ENCODE results near the gene A1BG. TPM values are rescaled to one million over a fixed set of nuclear protein-coding genes. Genes with fewer than 3 reads are reported as not detected.
A peak's percentile ranks its signal among the peaks of the same experiment; 100 is the strongest.

Gene A1BG
- total and polyA plus RNA-seq, 2 of the 13 experiments (the other 11 are each of a cell fraction or from before 2014, with no cell fraction given) = 14.7 to 41.4 TPM

GRCh38 chr19:58380662-58381459, 27.6 kb upstream of the A1BG start, which contains the start of gene ZNF837 (continued):
- TF ChIP-seq ZNF318 (CRISPR knock-in tag; IDR thresholded peaks at IDR 0.05) = no peak
- peak; percentile 76 for TF ChIP-seq RAD21 (CRISPR knock-in tag; IDR thresholded peaks at IDR 0.05)
- TF ChIP-seq MTA1 (CRISPR knock-in tag; IDR thresholded peaks at IDR 0.05; ENCODE audit: borderline replicate concordance) = peak; percentile 87; the same call in 1 of the 2 replicates
- peak; percentile 92 for TF ChIP-seq SP2 (CRISPR knock-in tag; IDR thresholded peaks at IDR 0.05)
- no peak for TF ChIP-seq KDM6A (CRISPR knock-in tag; IDR thresholded peaks at IDR 0.05; ENCODE audit: low read depth)
- TF ChIP-seq ZNF615 (CRISPR knock-in tag; IDR thresholded peaks at IDR 0.05; ENCODE audit: borderline replicate concordance) = no peak
- no peak for TF ChIP-seq FIP1L1 (IDR thresholded peaks at IDR 0.05; ENCODE audit: borderline replicate concordance, insufficient read depth, low read depth, low read length)
- no peak for TF ChIP-seq ZNF672 (CRISPR knock-in tag; IDR thresholded peaks at IDR 0.05)
- TF ChIP-seq KDM5B (CRISPR knock-in tag; IDR thresholded peaks at IDR 0.05; ENCODE audit: borderline replicate concordance) = peak; percentile 98
- no peak for TF ChIP-seq MZF1 (CRISPR knock-in tag; IDR thresholded peaks at IDR 0.05; ENCODE audit: borderline replicate concordance)
- TF ChIP-seq THRA (CRISPR knock-in tag; IDR thresholded peaks at IDR 0.05; ENCODE audit: borderline replicate concordance) = peak; percentile 73
- TF ChIP-seq ZNF496 (CRISPR knock-in tag; IDR thresholded peaks at IDR 0.05; ENCODE audit: insufficient replicate concordance) = no peak
- no peak; the same call in 1 of the 2 replicates for TF ChIP-seq ZNF329 (CRISPR knock-in tag; IDR thresholded peaks at IDR 0.05; ENCODE audit: low read depth)
- TF ChIP-seq SP140L (CRISPR knock-in tag; IDR thresholded peaks at IDR 0.05; ENCODE audit: borderline replicate concordance) = peak; percentile 49; the same call in 1 of the 2 replicates
- TF ChIP-seq ZFP36 (IDR thresholded peaks at IDR 0.05; ENCODE audit: borderline replicate concordance, low read depth, low read length, partially characterized antibody) = no peak
- TF ChIP-seq KMT2B (CRISPR knock-in tag; IDR thresholded peaks at IDR 0.05) = peak; percentile 91
- no peak for TF ChIP-seq IRX3 (CRISPR knock-in tag; IDR thresholded peaks at IDR 0.05; ENCODE audit: borderline replicate concordance, low read depth)
- no peak for TF ChIP-seq ZNF17 (CRISPR knock-in tag; IDR thresholded peaks at IDR 0.05)
- peak; percentile 94 for TF ChIP-seq NFYC (CRISPR knock-in tag; IDR thresholded peaks at IDR 0.05)
- peak; percentile 85 for TF ChIP-seq ZNF883 (CRISPR knock-in tag; IDR thresholded peaks at IDR 0.05; ENCODE audit: not compliant biosample characterization)
- TF ChIP-seq SATB2 (CRISPR knock-in tag; IDR thresholded peaks at IDR 0.05) = no peak
